OCI-M2 (cell line): ENCODE measurements around the gene PKM.

Source experiments
- DNase-seq: peaks from one replicate; lab custom pipeline; 2025; ENCODE audit not compliant: unreplicated experiment; lab: John Stamatoyannopoulos, UW

PKM gene

DNA sequence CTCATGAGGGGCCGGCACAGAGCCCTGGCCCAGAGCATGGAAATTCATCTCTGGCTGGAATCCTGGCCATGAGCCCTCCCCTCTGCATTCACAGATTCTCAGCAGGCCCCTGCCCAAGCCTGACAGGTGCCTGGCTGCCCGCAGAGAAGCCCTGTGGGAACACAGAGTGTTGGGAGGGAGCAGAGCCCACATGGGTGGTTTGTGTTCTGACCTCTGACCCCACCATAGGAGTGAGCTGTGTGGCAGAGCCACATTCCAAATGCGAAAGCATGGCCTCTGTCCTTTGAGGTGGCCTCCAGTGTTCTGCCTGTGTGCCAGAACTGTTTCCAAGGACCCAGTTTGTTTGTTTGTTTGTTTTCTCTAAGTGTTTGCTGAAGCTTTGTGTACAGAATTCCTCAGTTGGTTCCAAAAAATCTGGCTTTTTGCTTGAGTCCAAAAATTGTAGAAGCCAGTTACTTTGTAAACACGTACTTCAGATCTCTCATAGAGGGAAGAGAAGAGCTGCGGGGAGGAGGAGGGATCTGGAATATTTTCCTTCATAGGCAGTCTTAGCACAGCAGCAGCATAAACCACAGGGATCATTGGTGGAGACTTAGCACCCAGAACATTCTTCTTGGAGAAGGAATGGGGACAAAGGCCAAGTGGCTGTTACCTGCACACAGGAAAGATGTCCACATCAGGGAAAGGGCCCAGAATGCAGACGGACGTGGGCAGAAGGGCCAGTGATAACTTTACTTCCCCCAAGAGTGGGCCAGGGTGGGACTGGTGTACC, 69.4 kb downstream of the PKM start:
- no peak for DNase-seq

DNA sequence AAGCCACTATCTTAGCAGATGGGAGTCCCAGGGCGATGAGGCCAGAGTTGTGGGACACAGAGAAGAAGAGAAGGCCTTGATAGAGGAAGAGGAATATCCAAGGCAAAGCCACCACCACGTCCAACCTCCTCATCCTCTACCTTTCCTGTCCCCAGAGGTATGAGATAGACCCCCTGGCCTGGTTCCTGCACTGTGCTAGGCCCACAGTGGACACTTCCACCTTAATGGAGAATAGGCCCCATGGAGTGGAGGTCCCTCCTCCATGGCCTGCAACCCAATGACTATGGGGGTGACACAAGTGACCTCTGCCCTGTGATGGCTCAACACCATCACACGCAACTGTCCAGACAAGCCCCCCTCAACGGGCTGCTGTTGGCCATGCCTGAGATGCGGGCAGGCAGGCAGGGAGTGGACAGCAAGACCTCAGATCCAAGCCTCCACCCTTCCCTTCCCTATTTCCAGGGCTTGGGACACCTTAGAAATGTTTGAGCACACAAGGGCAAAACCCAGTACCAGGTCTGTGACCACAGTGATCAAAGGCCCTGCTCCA, 70.2 kb downstream of the PKM start:
- no peak for DNase-seq

DNA sequence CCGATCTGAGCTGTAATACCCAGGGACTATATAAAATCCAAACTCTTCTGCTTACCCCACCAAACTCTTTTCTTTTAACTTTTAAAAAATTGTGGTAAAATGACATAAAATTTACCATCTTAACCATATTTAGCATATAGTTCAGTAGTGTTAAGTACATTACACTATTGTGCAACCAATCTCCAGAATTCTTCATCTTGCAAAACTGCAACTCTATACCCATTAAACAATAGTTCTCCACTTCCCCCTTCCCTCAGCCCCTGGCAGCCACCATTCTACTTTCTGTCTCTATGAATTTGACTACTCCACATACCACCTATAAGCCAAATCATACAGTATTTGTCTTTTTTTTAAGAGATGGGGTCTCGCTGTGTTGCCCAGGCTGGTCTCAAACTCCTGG, 74.1 kb downstream of the PKM start:
- no peak for DNase-seq

- no peak for DNase-seq
Measured at GRCh38 chr15:72155635-72156616, 75.1 kb downstream of the PKM start.

GRCh38 chr15:72155003-72155621, 75.9 kb downstream of the PKM start:
- no peak for DNase-seq

DNA sequence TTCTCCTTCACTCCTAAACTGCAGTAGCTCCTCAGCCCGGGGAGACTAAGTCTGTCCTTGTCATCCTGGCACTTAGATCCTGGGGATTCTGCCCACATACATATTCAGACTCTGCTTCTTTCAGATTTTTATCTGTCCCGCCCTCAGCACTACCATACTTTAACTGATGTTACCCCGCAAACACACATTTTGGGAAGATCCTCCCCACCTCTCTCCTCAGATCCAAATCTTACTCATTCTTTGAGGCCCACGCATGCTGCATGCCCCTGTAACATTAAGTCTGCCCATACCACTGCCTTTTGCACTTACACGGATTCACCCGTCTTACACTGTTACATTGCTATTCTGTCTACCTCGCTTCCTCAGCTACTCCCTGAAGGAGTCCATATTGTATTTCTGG, 76.7 kb downstream of the PKM start:
- DNase-seq: no peak

DNA sequence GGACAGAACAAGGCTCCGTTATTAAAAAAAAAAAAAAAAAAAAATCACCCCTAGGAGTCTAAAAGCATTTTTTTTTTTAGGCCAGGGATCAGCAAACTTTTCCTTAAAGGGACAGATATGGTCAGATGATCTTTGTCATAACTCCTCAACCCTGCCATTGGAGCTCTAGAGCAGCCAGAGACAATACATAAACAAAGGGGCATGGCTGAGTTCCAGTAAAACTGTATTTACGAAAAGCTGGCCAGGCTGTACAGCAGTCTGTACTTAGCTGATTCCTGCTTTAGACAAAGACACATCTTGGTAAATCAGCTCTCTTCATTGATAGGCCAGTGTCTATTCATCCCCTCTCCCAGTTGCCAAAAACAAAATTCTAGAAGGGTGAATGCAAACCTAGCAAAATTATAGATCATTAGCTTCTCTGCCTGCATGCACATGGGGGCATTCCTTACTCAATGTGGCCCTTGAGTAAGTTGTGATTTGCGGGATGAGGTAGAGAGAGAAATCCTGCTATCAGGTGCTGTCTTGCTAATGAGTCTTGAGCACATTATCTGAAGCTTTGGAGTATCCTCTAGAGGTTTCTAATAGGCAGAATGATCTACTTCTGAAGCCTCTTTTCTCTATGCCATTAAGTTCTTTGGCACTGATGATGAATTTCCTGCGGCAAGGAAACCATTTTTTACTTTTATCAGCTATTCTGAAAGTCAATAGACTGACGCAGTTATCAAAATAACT, 77.6 kb downstream of the PKM start:
- DNase-seq: no peak
